Measurements from ENCODE around the gene FTCDNL1.

GRCh38 chr2:199779589-199779988 lies 71.4 kb downstream of the FTCDNL1 start:
- TF ChIP-seq CTCF (IDR thresholded peaks at IDR 0.05) (no peak), POLR2A (IDR thresholded peaks at IDR 0.05) (no peak)

Data from body of pancreas (tissue), 4 donors.